Measurements from ENCODE around the gene MYOZ3. TPM values are rescaled to one million over a fixed set of nuclear protein-coding genes. Genes with fewer than 3 reads are reported as not detected.

Gene MYOZ3, protein sequence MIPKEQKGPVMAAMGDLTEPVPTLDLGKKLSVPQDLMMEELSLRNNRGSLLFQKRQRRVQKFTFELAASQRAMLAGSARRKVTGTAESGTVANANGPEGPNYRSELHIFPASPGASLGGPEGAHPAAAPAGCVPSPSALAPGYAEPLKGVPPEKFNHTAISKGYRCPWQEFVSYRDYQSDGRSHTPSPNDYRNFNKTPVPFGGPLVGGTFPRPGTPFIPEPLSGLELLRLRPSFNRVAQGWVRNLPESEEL
- total RNA-seq (2014; rRNA removed; shearing (Covaris generic)): 0.82 TPM in 1 of 2 replicates, not detected in the other

DNA sequence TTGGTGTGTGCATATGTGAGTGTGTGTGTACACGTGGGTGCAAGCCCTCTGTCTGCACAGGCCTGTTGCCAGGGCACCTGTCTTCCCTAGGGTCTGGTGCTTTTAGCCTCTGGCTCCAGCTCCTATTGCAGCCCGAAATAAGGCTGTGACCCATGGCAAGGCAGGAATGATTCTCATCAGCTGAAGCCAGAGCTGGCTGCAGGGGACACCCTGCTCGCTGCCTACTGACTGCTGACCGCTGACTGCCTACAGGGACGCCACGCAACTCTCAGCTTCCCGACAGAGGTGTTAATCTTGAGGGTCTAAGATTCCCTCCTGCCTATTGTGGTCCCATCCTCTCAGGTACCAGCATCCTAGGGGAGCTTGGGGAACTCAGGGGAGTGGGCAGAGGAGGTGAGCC, at the start of gene MYOZ3:
TSS of gene MYOZ3 (plus strand) at position 166 of the 400 bp plus-strand sequence. CDS start 1,691 bp downstream, outside the sequence.
- H3K27me3 ChIP-seq (replicated peaks): no peaks in the 10 kb centered on the region
- peaks cover 19% of the 10 kb centered on the region for H3K4me1 ChIP-seq (replicated peaks)
- H3K27ac ChIP-seq: no peak within 1 kb of the TSS
- H3K36me3 ChIP-seq: peaks cover 4% of the 10 kb centered on the region
- no peak within 1 kb of the TSS for H3K4me3 ChIP-seq
- DNase-seq (ENCODE audit: low read depth in 1 of 2, low spot score in 2 of 2): no peak
- no peaks in the 10 kb centered on the region for H3K9me3 ChIP-seq (replicated peaks)

- Histone ChIP-seq H3K27ac (no peak overlapping the region), H3K4me1 (replicated peaks) (peaks cover 6% of the 10 kb centered on the region; the same call in 1 of the 2 replicates), H3K9me3 (replicated peaks) (no peaks in the 10 kb centered on the region), H3K27me3 (replicated peaks) (no peaks in the 10 kb centered on the region), H3K36me3 (no peaks in the 10 kb centered on the region), H3K4me3 (no peak overlapping the region)
- DNase-seq (ENCODE audit: low read depth in 1 of 2, low spot score in 2 of 2): no peak
These were observed 48.6 kb upstream of the MYOZ3 start for GRCh38 chr5:150612405-150612804.

GRCh38 chr5:150612905-150613670, 48.0 kb upstream of the MYOZ3 start:
- Histone ChIP-seq H3K27me3 (replicated peaks) (no peaks in the 10 kb centered on the region), H3K4me1 (replicated peaks) (peaks cover 6% of the 10 kb centered on the region; the same call in 1 of the 2 replicates), H3K36me3 (no peaks in the 10 kb centered on the region), H3K4me3 (no peak overlapping the region), H3K27ac (no peak overlapping the region), H3K9me3 (replicated peaks) (no peaks in the 10 kb centered on the region)
- no peak for DNase-seq (ENCODE audit: low read depth in 1 of 2, low spot score in 2 of 2)

GRCh38 chr5:150613991-150614660, 46.9 kb upstream of the MYOZ3 start:
- Histone ChIP-seq H3K36me3 (no peaks in the 10 kb centered on the region), H3K27ac (no peak overlapping the region), H3K4me3 (no peak overlapping the region), H3K27me3 (replicated peaks) (no peaks in the 10 kb centered on the region), H3K4me1 (replicated peaks) (peaks cover 6% of the 10 kb centered on the region; the same call in 1 of the 2 replicates), H3K9me3 (replicated peaks) (no peaks in the 10 kb centered on the region)
- DNase-seq (ENCODE audit: low read depth in 1 of 2, low spot score in 2 of 2): no peak

GRCh38 chr5:150614661-150615060, 46.4 kb upstream of the MYOZ3 start:
- Histone ChIP-seq H3K27me3 (replicated peaks) (no peaks in the 10 kb centered on the region), H3K36me3 (no peaks in the 10 kb centered on the region), H3K4me1 (replicated peaks) (peaks cover 6% of the 10 kb centered on the region; the same call in 1 of the 2 replicates), H3K4me3 (no peak overlapping the region), H3K27ac (no peak overlapping the region), H3K9me3 (replicated peaks) (no peaks in the 10 kb centered on the region)
- DNase-seq (ENCODE audit: low read depth in 1 of 2, low spot score in 2 of 2): no peak

- no peaks in the 10 kb centered on the region for H3K27me3 ChIP-seq (replicated peaks)
- no peaks in the 10 kb centered on the region for H3K36me3 ChIP-seq
- H3K9me3 ChIP-seq (replicated peaks): no peaks in the 10 kb centered on the region
- no peak overlapping the region for H3K4me3 ChIP-seq
- H3K27ac ChIP-seq: no peak overlapping the region
- no peak for DNase-seq (ENCODE audit: low read depth in 1 of 2, low spot score in 2 of 2)
- peaks cover 6% of the 10 kb centered on the region; the same call in 1 of the 2 replicates for H3K4me1 ChIP-seq (replicated peaks)
These were observed 45.8 kb upstream of the MYOZ3 start for GRCh38 chr5:150615141-150615699.

DNA sequence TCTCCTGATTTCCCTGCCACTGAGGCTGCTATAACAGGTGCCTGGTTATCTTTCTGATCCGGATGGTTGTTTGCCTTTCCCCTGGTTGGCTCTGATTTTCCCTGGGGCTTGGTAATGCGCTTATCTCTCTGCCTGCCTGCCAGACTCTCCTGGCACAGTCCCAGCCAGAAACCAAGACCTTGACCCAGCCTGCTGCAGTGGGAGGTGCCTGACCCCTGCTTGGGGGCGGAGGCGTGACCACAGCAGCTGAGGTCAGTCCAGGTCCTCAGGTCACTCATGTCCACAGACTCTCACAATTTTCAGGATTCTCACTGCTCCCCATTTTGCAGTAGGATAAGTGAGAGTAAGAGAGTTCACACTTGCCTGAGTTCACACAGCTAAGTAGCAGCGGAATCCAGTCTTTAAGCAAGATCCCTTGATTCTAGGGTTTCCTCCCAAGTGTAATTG, 45.0 kb upstream of the MYOZ3 start:
- H3K27ac ChIP-seq: no peak overlapping the region
- no peak for DNase-seq (ENCODE audit: low read depth in 1 of 2, low spot score in 2 of 2)
- peaks cover 4% of the 10 kb centered on the region; the same call in 1 of the 2 replicates for H3K4me1 ChIP-seq (replicated peaks)

DNA sequence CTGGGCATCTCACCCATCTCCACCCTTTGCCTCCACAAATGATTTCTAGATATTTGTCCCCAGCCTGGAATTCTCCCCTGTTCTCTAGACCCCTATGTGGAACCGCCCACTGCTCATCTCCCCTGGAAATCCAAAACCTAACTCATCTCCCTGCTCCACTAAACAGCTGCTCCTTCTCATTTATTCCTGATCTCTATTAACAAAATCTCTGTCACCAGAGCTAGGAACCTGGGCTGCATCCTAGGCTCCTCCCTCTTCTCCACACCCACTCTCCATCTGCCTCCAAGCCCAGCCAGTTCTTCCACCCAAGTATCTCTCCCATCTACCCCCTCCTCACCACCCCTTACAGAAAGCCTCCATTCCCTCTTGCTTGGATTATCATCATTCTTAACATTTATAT, 44.5 kb upstream of the MYOZ3 start:
- no peak overlapping the region for H3K4me3 ChIP-seq
- H3K9me3 ChIP-seq (replicated peaks): no peaks in the 10 kb centered on the region
- no peaks in the 10 kb centered on the region for H3K4me1 ChIP-seq (replicated peaks)
- H3K27ac ChIP-seq: no peak overlapping the region
- H3K36me3 ChIP-seq: no peaks in the 10 kb centered on the region
- H3K27me3 ChIP-seq (replicated peaks): no peaks in the 10 kb centered on the region
- no peak for DNase-seq (ENCODE audit: low read depth in 1 of 2, low spot score in 2 of 2)

More for the DNA sequence above, 45.0 kb upstream of the MYOZ3 start:
- no peaks in the 10 kb centered on the region for H3K9me3 ChIP-seq (replicated peaks)
- no peak overlapping the region for H3K4me3 ChIP-seq
- H3K27me3 ChIP-seq (replicated peaks): no peaks in the 10 kb centered on the region
- no peaks in the 10 kb centered on the region for H3K36me3 ChIP-seq

DNA sequence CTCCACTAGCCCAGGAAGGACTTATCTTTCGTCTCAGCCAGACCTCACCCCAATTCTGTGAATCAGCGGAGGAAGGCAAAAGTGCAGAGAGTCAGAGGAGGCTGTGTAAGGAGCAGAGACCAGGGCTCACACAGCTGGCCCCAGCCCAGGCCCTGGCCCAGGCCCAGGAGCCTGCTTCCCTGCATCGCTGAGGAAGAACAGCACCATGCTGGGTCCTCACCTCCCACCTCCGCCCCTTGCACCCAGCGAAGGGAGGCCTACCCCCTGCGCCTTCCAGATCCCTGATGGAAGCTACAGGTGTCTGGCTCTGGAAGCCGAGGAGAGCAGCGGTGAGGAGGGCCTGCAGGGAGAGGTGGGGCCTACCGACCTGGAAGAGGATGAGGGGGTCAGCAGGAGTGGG, 42.9 kb upstream of the MYOZ3 start:
- Histone ChIP-seq H3K36me3 (no peaks in the 10 kb centered on the region), H3K4me3 (no peak overlapping the region), H3K9me3 (replicated peaks) (no peaks in the 10 kb centered on the region), H3K27me3 (replicated peaks) (no peaks in the 10 kb centered on the region), H3K4me1 (replicated peaks) (peaks cover 13% of the 10 kb centered on the region), H3K27ac (no peak overlapping the region)
- no peak for DNase-seq (ENCODE audit: low read depth in 1 of 2, low spot score in 2 of 2)

GRCh38 chr5:150618588-150619281, 42.3 kb upstream of the MYOZ3 start:
- H3K4me3 ChIP-seq: no peak overlapping the region
- no peak for DNase-seq (ENCODE audit: low read depth in 1 of 2, low spot score in 2 of 2)
- H3K9me3 ChIP-seq (replicated peaks): no peaks in the 10 kb centered on the region
- H3K4me1 ChIP-seq (replicated peaks): peaks cover 19% of the 10 kb centered on the region
- no peaks in the 10 kb centered on the region for H3K36me3 ChIP-seq
- no peaks in the 10 kb centered on the region for H3K27me3 ChIP-seq (replicated peaks)
- no peak overlapping the region for H3K27ac ChIP-seq

GRCh38 chr5:150619359-150620230, 41.5 kb upstream of the MYOZ3 start:
- no peak overlapping the region for H3K4me3 ChIP-seq
- no peaks in the 10 kb centered on the region for H3K9me3 ChIP-seq (replicated peaks)
- no peaks in the 10 kb centered on the region for H3K36me3 ChIP-seq
- H3K27me3 ChIP-seq (replicated peaks): no peaks in the 10 kb centered on the region
- H3K27ac ChIP-seq: no peak overlapping the region
- H3K4me1 ChIP-seq (replicated peaks): peaks cover 25% of the 10 kb centered on the region
- DNase-seq (ENCODE audit: low read depth in 1 of 2, low spot score in 2 of 2): no peak

DNA sequence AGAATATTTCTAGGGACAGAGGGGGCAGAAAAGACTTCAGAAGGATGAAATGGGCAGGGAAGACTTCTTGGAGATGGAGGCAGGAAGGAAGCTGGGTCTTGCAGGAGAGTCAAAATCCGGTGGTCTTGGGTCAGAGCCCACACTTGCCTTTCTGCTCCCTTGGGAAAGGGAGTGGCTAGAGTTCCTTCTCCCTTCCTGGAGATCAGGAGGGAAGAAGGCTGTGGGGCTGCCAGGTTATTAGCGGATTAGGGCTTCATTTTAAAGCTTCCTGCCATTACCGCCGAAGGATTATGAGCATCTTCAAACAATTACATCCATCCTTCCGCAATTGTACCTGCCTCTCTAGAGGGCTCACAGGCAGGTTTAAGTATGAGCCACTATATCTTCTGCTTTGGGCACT, 39.8 kb upstream of the MYOZ3 start:
- Histone ChIP-seq H3K27ac (no peak overlapping the region), H3K4me1 (replicated peaks) (peaks cover 42% of the 10 kb centered on the region)

More for the DNA sequence above, 39.8 kb upstream of the MYOZ3 start:
- Histone ChIP-seq H3K9me3 (replicated peaks) (no peaks in the 10 kb centered on the region), H3K4me3 (no peak overlapping the region), H3K27me3 (replicated peaks) (no peaks in the 10 kb centered on the region), H3K36me3 (0 out of 2 replicates have a peak, but pooled peaks cover 3% of the 10 kb centered on the region)
- DNase-seq (ENCODE audit: low read depth in 1 of 2, low spot score in 2 of 2): no peak

Measured in SJSA1 (cell line).